Germinal center (tissue), 1 donor: ENCODE results near the gene AP1G1.

Source experiments
- DNase-seq: peaks from one replicate; pipeline ENCODE4 v3.0.0; 2012; ENCODE audit warnings: mixed read lengths, low spot score

The AP1G1 gene

DNA sequence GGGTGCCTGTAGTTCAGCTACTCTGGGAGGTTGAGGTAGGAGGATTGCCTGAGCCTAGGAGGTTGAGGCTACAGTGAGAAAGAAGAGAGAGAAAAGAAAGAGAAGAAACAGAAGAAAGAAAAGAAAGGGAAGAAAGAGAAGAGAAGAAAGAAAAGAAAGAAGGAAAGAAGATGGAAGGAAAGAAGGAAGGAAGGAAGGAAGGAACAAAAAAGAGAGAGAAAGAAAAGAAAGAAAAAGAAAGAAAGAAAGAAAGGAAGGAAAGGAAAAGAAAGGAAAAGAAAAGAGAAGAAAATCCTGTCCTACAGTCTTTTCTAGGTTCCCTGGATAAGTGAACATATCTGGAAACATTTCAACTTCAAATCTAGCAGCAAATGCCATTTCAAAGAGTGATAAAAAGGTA is 54.5 kb downstream of the AP1G1 start:
- no peak for DNase-seq

DNA sequence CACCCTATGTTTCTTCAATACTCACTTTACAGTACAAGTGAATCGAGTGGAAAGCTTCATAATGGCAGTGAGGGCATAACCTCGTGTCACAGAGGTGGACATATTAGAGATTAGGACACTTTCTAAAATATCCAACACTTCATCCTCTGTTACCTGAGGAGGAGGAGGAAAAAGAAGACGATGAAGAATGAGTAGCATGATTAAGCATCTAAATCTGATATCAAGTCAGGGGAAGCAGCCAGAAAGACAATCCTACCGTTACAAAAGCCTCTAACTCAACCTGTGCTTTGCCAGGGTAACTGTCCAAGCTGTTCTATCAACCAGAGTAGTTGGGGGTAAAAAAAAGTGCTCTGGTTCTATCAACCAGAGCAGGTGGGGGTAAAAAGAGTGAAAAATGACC is 60.4 kb downstream of the AP1G1 start:
- no peak for DNase-seq

DNA sequence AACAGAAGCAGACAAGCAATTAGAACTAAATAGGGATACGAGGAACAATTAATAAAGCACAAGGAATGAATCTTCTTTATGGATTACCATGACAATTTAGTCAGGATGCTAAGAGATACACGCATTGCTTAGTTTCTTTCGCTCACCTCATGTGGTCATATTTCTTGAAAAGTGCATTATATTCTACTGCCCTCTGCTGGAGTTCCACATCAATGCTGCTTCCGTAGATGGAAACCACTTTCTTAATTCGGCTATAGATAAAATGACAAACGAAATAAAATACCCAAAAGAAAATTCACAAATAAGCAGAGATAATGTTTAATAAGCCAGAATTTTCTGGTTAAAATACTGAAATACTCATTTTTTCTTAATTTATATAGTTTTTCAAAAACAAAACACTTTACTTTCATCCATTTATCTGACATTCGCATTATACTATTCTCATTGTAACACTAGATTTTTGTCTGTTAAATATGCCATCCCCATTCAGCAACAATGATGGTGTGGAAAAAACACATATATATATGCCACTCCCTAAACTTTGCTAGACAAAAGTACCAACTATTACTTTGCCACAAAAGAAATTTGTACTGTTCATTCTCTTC is 62.1 kb downstream of the AP1G1 start:
- peak; percentile 60 for DNase-seq

DNA sequence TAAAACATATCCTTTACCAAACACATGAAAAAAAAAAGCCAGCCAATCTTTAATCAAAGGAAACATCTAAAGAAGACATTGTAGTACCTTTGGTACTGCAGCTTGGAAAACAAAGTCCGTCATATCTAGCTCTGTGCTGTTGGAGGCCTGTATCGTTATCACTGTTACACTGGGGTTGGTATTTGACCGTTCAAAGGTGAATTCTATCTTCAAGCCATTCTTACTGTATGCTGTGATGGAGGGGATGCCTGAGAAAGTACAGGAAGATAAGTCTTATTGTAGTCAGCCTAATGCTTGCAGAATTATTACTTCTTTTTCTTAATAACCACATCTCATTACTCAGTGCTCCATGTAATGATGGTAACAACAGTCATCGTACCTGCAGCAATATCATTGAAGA is 69.8 kb downstream of the AP1G1 start:
- DNase-seq = no peak

DNA sequence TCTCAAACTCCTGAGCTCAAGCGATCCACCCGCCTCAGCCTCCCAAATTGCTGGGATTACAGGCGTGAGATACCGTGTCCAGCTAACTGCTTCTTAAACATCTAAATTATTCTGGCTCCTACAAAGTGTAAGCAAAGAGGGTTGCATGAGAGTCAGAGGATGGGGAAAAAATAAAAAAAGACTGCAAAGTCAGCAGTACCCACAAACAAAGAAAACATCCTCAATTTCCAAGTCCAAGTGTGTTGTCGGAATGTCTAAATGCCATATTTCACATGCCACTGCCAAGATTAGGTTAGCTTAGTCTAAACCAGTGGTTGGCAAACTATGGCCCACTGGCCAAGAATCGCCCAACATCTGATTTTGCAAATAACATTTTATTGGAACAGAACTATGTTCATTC is 71.1 kb downstream of the AP1G1 start:
- no peak for DNase-seq

DNA sequence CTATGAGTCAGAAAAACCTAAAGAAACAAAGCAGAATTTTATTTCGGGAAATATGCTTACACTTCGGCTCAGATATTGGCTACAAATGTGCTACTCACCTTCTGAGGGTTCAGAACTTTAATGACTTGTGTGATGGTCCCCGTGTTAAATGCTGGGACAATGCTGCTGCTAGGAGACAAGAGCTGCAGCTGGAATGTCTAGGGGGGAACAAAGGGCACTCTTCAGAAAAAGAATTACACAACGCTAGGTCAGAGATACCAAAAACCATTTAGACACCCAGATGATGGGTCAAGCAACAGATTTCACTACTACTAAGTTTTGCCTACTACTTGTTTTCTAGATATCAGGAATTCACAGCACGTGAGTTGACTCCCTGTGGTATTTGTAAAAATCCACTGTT is 74.1 kb downstream of the AP1G1 start:
- no peak for DNase-seq

DNA sequence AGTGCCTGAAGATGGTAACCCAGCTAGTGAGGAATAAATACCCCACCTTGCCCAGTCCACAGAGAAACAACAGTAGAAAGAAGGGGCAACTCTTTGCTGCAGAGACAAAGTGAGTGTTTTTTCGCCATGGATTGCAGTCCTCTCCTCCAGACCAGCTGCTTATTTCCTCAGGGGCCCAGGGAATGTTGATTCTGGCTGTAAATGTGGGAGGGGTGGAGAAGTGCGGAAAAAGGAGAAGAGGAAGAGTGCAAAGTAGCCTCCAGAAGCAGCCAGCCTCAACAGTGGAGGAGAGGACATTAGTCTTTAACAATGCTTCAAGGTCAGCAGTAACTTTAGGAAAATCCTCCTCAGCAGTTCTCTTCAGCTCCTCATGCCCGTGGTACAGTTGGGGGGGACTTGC is 76.0 kb downstream of the AP1G1 start:
- no peak for DNase-seq

DNA sequence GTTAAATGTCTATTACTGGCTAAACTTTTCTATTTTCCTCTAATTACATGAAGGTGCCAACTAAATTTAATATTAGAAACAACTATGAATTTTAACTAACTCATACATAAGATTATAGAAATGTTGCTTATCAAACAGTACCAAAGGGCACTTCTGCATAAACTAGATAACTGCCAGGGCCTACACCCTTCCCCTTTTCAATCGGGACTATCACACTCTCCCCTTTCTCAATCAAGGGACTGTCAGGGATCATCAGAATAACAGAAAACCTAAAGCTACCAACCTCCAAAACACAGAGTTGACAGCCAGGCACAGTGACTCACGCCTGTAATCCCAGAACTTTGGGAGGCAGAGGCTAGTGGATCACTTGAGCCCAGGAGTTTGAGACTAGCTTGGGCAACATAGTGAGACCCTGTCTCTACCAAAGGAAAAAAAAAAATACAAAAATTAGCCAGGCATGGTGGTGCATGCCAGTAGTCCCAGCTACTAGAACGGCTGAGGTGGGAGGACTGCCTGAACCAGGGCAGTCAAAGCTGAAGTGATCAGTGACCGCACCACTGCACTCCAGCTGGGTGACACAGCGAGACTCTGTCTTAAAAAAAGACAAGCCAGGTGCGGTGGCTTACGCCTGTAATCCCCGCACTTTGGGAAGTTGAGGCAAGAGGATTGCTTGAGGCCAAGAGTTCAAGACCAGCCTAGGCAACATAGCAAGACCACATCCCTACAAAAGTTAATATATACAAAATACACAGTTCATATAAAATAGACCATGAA is 80.9 kb downstream of the AP1G1 start:
- no peak for DNase-seq

DNA sequence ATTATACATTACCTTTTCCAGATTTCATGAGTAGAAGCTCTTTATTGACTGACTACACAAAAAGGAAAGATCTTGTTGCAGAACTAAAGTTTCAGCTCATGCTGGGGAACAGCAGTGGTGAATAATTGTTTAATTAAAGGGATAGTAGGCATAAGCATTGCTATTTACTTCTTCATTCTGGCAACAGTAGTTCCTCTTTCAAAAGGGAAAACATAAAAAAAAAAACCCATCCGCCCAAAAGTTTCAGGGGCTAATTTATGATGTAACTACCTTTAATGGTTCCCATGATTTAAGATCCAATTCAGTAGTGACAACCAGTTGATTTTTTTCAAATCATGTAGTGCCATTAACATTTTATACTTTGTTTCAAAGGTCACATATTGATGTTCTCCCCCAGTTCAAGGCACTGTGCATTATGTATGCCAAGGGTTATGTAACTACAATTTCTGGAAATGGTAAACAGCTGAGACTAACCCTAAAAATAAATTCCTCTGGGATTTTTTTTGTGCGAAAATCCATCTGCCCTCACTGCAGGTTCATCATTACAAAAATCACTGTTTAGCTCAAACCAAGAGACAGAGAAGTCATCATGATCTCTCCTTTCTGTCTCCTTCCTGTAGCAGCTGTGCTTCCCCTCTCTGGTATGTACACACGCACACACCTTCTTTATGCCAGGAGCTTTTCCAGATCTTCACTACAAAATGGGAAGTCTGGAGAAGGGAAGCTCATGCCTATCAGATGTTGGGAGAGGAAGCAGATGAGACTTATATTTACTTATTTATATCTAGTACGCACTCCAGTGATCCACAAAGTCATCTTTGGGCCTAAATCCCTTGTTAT is 81.9 kb downstream of the AP1G1 start:
- DNase-seq = peak; percentile 38

DNA sequence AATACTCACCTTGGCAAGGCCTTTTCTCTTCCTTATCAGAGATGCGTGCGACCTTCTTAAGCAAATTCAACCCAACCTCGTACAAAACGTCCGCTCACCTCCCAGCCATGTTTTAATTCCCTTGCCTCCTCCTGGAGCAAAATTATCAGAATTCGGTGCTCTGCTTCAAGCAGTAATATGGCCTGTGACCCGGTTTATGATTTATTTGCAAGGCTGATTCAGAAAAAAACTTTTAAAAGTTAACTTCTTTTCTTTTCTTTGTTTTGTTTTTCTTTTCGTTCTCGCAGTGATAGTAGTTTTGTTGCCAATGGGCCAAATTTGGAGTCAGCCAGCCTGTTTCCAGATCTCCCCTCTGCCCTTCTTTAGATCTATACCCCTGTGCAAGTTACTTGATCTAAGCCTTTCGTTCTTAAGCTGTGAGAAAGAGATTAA is 84.3 kb downstream of the AP1G1 start, which contains the start of gene PHLPP2:
Gene PHLPP2 (minus strand): TSS at position 382 of the 432 bp plus-strand sequence. CDS start 9,906 bp downstream, outside the sequence.
- no peak for DNase-seq

DNA sequence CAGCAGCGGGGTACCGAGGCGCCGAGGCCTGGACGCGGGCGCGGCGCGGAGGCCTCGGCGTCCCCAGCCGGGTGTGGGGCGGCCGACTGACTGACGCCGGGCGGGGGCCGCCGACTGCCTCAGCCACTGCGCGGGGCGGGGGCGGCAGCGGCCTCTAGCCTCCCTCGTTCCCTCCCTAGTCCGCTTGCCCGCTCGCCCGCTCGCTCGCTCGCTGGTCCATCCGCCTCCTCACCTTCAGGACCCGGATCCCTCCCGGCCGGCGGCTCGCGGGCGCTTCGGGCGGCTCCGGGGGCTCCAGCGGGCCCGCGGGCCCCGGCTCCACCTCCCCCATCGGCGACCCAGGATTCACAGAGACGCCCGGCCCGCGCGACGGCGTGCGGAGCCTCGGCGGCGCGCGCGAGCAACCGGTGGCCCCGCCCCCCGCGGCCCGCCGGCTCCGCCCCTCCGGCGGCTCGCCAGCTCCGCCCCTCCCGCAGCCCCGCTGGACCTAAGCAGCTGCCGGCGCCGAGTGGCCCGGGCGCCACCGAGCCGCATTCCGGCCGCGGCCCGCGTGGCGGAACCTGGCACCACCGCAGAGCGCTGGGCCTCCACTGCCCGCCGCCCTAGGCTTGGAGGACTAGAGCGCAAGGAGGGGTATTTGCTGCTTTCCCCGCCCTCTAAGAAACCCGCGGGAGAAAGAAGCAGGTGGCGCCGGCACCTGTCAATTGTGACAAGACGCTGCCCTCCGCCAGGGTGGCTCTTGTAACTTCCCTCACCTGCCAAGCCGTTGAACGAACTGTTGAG is 84.9 kb downstream of the AP1G1 start:
- DNase-seq = peak; percentile 91

DNA sequence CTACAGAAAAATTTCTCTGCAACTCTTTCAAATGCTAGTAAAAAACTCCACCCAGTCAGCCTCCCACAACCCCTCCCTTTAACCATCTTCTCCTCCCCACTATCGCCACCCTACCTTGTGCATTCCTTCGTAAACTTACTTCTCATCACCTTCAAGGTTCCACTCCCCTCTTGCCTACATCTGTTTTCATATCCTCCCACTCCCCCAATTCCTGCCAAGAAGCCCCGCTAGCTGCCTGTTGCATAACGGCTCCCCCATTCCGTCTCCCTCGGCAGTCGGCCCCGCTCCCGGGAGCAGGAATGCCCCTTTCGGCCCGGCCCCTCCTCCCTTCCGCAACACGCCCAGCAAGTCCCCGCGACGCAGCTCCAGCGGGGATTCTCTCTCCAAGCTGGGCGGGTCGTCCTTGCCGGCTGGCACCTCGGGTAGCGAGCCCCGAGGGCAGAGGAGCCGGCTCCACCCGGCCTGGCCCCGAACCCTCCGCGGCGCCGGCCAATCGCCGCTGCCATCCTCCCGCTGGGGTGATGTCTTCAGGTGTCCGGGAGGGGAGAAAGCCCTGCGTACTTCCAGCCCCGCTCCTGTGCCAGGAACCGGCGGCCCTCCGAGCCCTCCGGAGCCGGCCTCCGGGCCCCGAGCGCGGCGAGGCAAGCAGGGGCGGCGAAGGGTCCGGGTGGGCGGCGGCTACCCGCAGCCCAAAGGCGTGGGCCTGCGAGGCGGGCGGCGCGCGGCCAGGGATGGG is 85.7 kb downstream of the AP1G1 start:
- DNase-seq = peak; percentile 70

DNA sequence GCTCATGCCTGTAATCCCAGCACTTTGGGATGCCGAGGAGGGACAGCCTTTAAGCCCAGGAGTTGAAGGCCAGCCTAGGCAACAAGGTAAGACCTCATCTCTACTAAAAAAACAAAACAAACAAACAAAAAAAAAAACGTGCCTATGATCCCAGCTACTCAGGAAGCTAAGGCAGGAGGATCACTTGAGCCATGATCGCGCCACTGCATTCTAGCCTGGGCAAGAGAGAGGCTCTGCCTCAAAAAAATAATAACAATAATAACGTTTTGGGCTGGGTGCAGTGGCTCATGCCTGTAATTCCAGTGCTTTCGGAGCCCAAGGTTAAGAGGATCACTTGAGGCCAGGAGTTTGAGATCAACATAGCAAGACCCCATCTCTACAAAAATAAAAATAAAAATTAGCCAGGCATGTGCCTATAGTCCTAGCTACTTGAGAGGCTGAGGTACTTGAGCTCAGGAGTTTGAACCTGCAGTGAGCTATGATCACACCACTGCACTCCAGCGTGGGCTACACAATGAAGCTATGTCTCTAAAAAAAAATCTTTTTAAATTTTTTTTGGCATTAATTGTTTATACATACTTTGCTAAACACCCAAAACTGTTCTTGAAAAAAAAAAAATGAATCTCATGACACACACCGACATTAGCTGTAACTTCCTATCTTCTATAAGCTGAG is 87.4 kb downstream of the AP1G1 start:
- no peak for DNase-seq

DNA sequence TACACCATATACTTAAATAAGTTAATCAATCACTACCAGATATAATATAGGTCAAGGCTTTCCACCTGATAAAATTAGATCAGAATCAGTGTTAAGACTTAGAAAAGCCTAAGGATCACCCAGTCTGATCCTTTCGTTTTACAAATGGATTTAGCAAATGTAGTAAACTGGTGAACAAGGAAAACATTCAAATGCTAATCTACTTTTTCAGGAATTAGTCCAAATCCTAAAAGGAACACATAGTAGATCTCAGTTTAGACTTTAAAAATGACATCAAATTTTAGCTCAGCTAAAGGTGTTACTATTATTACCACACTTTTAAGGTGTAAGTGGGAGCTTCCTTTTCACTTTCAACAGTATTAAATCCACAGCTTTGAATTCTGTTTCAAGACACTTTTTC is 96.1 kb downstream of the AP1G1 start:
- DNase-seq = no peak

DNA sequence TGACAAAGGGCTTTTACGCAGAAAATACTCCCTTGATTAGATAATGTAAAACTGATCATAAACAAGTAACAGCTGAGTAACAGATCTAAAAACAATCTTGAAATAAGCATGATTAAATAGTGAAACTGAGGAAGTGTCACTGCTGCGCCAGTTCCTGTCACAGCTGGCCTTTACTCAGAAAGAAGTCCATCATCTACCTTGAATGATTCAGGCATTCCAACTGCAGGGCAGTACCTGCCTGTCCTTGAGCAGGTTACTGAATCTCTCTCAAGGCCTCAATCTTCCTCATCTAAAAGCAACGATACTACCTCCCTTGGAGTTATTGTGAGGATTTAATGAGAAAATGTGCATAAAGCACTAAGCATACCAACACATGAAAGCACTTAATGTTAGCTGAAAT is 96.8 kb downstream of the AP1G1 start:
- no peak for DNase-seq

DNA sequence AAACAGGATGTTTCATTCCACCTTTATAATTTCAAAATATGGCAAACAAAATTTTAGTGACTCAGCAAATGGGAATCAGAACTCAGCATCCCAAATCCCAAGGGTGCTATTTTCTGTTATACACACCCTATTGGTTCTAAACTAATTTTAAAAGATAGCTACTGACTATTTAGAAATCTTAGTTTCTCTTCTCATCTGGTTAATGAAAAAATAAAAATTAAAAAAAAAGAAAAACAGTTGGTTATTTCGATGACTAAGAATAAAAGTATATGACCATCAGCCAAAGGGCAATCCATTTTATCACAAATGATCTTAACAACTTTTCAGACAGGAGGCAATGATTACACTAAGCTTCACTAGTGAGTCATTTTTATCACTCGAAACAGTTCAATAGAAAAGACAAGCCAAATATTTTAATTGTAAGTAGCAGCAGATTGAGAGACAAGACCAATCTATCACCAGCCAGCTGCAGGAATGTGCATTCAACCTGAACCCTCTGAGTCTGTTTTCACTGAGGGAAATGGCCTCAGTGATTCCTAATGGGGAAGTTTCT is 99.3 kb downstream of the AP1G1 start:
- DNase-seq = no peak

DNA sequence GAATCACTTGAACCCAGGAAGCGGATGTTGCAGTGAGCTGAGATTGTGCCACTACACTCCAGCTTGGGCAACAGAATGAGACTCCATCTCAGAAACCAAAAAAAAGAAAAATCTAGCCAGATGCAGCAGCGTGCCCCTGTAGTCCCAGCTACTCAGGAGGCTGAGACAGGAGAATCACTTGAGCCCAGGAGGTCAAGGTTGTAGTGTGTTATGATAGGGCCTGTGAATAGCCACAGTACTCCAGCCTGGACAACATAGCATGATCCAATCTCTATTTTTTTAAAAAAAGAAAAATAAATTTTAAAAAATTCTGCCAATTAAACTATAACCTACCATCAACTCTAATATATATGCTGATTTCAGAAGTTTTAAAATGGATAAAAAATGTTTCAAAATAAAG is 99.9 kb downstream of the AP1G1 start:
- no peak for DNase-seq

DNA sequence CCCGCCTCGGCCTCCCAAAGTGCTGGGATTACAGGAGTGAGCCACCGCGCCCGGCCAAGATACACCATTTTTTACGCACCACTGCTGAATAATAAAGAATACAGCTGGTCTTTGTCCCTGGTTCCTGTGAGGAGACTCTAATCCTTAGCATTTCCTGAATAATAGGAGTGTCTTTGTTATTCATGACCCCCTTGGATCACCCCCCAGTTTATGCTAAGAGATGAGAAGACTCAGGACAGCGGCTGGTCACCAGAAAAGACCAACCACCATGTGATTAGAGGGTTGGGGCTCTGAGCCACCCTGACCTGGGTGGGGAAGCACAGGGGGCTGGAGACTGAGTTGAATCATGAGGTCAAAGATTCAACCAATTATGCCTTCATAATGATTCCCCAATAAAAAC is 101.4 kb downstream of the AP1G1 start:
- no peak for DNase-seq

DNA sequence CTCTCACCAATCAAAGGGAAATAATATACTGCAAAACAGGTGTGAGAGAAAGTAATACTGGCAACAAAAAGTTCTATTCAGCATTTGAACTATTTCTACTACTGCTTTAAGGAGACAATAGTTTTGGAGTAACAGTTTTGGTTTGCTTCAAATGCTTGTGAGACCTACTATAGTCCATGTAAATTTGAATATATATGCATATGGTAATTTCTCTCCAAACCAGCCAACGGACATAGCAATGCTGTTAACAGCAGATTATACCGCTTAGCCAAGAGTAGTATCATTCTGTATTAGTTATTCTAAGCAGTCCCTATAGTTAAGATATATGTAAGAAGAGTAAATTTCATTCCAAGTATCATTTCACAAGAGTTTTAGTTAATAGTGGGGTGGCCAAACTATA is 102.6 kb downstream of the AP1G1 start:
- DNase-seq = no peak

DNA sequence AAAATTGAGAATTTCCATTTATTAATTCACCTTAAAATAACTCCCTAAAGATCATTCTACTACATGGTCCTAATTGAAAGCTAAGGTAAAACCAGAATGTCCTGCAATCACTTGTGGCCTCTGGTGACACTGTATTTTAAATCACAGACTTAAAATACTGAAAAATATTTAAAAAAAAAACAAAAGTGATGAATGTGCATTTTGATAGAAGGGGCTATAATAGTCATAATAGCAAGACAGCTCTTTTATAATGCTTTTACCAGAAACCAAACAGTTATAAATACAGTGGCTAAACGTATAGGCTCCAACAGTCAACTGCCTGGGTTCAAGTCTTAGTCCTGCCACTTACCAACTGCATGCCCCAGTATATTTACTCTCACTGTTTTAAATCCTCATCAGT is 105.3 kb downstream of the AP1G1 start:
- DNase-seq = no peak

DNA sequence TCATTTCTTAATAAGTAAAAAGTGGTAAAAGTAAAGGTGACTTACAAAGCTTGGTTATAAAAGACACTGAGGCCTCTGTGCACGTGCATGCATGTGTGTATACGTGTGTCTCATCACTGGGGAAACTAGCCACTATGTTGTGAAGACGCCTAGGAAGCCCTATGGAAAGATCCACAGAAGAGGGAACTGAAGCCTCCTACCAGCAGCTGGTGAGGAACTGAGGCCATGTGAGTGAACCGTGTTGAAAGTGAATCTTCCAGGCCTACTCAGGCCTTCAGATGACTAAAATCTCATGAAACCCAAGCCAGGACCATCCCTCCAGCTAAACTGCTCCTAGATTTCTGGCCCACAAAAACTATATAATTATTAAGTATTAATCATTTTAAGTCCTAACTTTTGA is 107.8 kb downstream of the AP1G1 start:
- no peak for DNase-seq
